B cell (primary cell): Measurements from ENCODE around the gene NCOA3. TPM values are rescaled to one million over a fixed set of nuclear protein-coding genes. Genes with fewer than 3 reads are reported as not detected.

Source experiments
- ATAC-seq: fragments of 200-7000 bp; cut with Tn5 transposase; one replicate; pipeline ENCODE4 v1.10.0; 2021; ENCODE audit warnings: low read depth, mild to moderate bottlenecking, moderate number of reproducible peaks, moderate library complexity
- CTCF ChIA-PET: fragments of 350-600 bp; sonication (Branson Sonifier 250); formaldehyde crosslinking; loops from one replicate; lab custom pipeline; 2021; ENCODE audit warnings: antibody characterized with exemption, inconsistent platforms; lab: Charles Lee
- POLR2A ChIA-PET: fragments of 350-600 bp; sonication (Branson Sonifier 250); formaldehyde crosslinking; loops from one replicate; lab custom pipeline; 2021; ENCODE audit warnings: antibody characterized with exemption; lab: Charles Lee
- DNase-seq: peaks from one replicate; pipeline ENCODE4 v3.0.0; 2013
- H2AFZ ChIP-seq: 2 replicates; pipeline ENCODE4 v1.6.1; 2012; ENCODE audit warnings: mild to moderate bottlenecking, low read depth, low read length; ENCODE audit not compliant: insufficient read depth, poor library complexity, severe bottlenecking
- H3K27ac ChIP-seq, 2 donors: 1 replicate in 1 of 2; 2 replicates in 1 of 2; pipeline ENCODE4 v1.5.1; 2012 to 2013; ENCODE audit warnings: low read length in 2 of 2, mild to moderate bottlenecking in 2 of 2, moderate library complexity in 1 of 2
- H3K27me3 ChIP-seq, 4 experiments: fragments of 200-600 bp in 1 of 4; sonication (generic) in 1 of 4; replicated peaks in 1 of 4; 1 replicate in 2 of 4; 2 replicates in 2 of 4; pipeline versions ENCODE4 v1.6.1 to v1.7.0; 2013 to 2016; ENCODE audit warnings: low read length in 3 of 4, mild to moderate bottlenecking in 2 of 4, mixed read lengths in 1 of 4, moderate library complexity in 1 of 4; ENCODE audit not compliant: insufficient read depth in 4 of 4, control insufficient read depth in 3 of 4; ENCODE audit errors: control extremely low read depth in 1 of 4
- H3K36me3 ChIP-seq, 2 experiments: replicated peaks in 1 of 2; 1 replicate in 1 of 2; 2 replicates in 1 of 2; pipeline versions ENCODE4 v1.6.1 to v1.7.1; 2013; ENCODE audit warnings: low read length in 1 of 2; ENCODE audit not compliant: insufficient read depth in 2 of 2, control insufficient read depth in 1 of 2; ENCODE audit errors: control extremely low read depth in 1 of 2, extremely low read depth in 1 of 2
- H3K4me1 ChIP-seq, 2 donors: fragments of 200-600 bp in 1 of 2; sonication (generic) in 1 of 2; 1 replicate in 1 of 2; 2 replicates in 1 of 2; pipeline versions ENCODE4 v1.5.1 to v1.6.1; 2013 to 2017; ENCODE audit warnings: low read length in 2 of 2; ENCODE audit not compliant: control insufficient read depth in 2 of 2, insufficient read depth in 2 of 2
- H3K4me2 ChIP-seq: replicated peaks from 2 replicates; pipeline ENCODE3; 2012; ENCODE audit warnings: mild to moderate bottlenecking, low read depth, low read length; ENCODE audit not compliant: poor library complexity, severe bottlenecking
- H3K4me3 ChIP-seq, 5 experiments: fragments of 200-600 bp in 1 of 5; sonication (generic) in 1 of 5; 1 replicate in 3 of 5; 2 replicates in 2 of 5; pipeline versions ENCODE4 v1.5.1 to v1.7.0; 2011 to 2016; ENCODE audit warnings: low read length in 4 of 5, mild to moderate bottlenecking in 4 of 5, low read depth in 2 of 5, control low read depth in 1 of 5, moderate library complexity in 1 of 5; ENCODE audit not compliant: insufficient read depth in 1 of 5; ENCODE audit errors: control extremely low read depth in 1 of 5, extremely low read depth in 1 of 5
- H3K79me2 ChIP-seq: fragments of 200-600 bp; sonication (generic); one replicate; pipeline ENCODE4 v1.6.0; 2016; ENCODE audit warnings: low read length; ENCODE audit not compliant: control insufficient read depth, insufficient read depth
- H3K9ac ChIP-seq: fragments of 200-600 bp; sonication (generic); 2 replicates; pipeline ENCODE4 v1.6.1; 2017; ENCODE audit warnings: mild to moderate bottlenecking, low read length, moderate library complexity
- H3K9me3 ChIP-seq, 3 donors: one replicate each; pipeline versions ENCODE4 v1.6.1 to v1.7.1; 2013; ENCODE audit warnings: low read length in 2 of 3; ENCODE audit not compliant: control insufficient read depth in 2 of 3, insufficient read depth in 1 of 3; ENCODE audit errors: control extremely low read depth in 1 of 3
- H4K20me1 ChIP-seq: 2 replicates; pipeline ENCODE4 v1.6.0; 2012; ENCODE audit warnings: mild to moderate bottlenecking, low read length; ENCODE audit not compliant: insufficient read depth, control insufficient read depth, poor library complexity, severe bottlenecking
- H3K27ac Mint-ChIP-seq: one replicate; pipeline ENCODE4 v1.8.0; 2021; ENCODE audit warnings: mixed read lengths
- H3K27me3 Mint-ChIP-seq: one replicate; pipeline ENCODE4 v1.8.0; 2021; ENCODE audit warnings: mixed read lengths
- H3K4me1 Mint-ChIP-seq: one replicate; pipeline ENCODE4 v1.8.0; 2021; ENCODE audit warnings: mixed read lengths
- H3K4me3 Mint-ChIP-seq: one replicate; pipeline ENCODE4 v1.8.0; 2021; ENCODE audit warnings: mixed read lengths
- H3K9me3 Mint-ChIP-seq: one replicate; pipeline ENCODE4 v1.8.0; 2022; ENCODE audit warnings: mixed read lengths; ENCODE audit not compliant: insufficient read depth
- CTCF ChIP-seq: fragments of 200-600 bp; IDR thresholded peaks from one replicate; pipeline ENCODE4 v1.8.0; 2022; ENCODE audit warnings: antibody characterized with exemption, mild to moderate bottlenecking
- EZH2 ChIP-seq: IDR thresholded peaks from 2 replicates; pipeline ENCODE4 v1.6.1; 2012; ENCODE audit warnings: borderline replicate concordance, low read depth, mild to moderate bottlenecking, moderate library complexity, low read length; ENCODE audit not compliant: insufficient read depth, poor library complexity, severe bottlenecking
- WGBS: methylation state at CpG from one replicate; pipeline ENCODE4 v1.1.5; 2013; ENCODE audit warnings: missing lambda C conversion rate; ENCODE audit not compliant: insufficient coverage; 5-methylcytosine and 5-hydroxymethylcytosine counted together
- intact Hi-C: fragments of 100-400 bp; cut with micrococcal nuclease; formaldehyde crosslinking; loops from one replicate; pipeline ENCODE4 v1.10.0; 2022
- polyA plus RNA-seq: library from polyadenylated mRNA; depleted of rRNA; stranded (reverse); fragments of >200 nt; gene quantifications from 2 replicates; pipeline ENCODE4 v1.2.3, GENCODE V29; 2012
- total RNA-seq, 2 donors: library from RNA; stranded (reverse); fragments of 120-200 nt in 1 of 2; gene quantifications; 1 replicate in 1 of 2; 2 replicates in 1 of 2; pipeline versions ENCODE4 v1.2.3 to v1.2.4, GENCODE V29; 2013 to 2022

NCOA3 gene
- total and polyA plus RNA-seq, 2 donors (not counting 1 experiment from before 2014, with no cell fraction given), result 54.0 to 309 TPM

GRCh38 chr20:47456041-47456537 lies 45.6 kb upstream of the NCOA3 start:
- Mint-ChIP-seq H3K4me3 (no peak overlapping the region), H3K9me3 (no peaks in the 10 kb centered on the region), H3K27me3 (no peaks in the 10 kb centered on the region), H3K4me1 (peaks cover 36% of the 10 kb centered on the region), H3K27ac (peak overlapping the region; percentile 32)
- TF ChIP-seq EZH2 (no peak), CTCF (no peak)
- ChIA-PET POLR2A (interaction anchor here (0.6 to 0.7 kb wide), 4 partner anchors 10 to 55 kb away, joined by 3 to 9 read pairs (median 4); no protein-coding TSS in a partner anchor), CTCF (interaction anchor here (0.7 to 1.2 kb wide), 2 partner anchors 12 to 32 kb away, joined by 3 read pairs; no protein-coding TSS in a partner anchor)
- Histone ChIP-seq H3K4me1 (peaks cover 36 to 38% of the 10 kb centered on the region in 2 donors), H3K27me3 (no peaks in the 10 kb centered on the region), H4K20me1 (no peaks in the 10 kb centered on the region), H3K4me3 (no peak overlapping the region), H3K27ac (no peak overlapping the region), H3K79me2 (peaks cover 11% of the 10 kb centered on the region), H3K36me3 (no peaks in the 10 kb centered on the region), H2AFZ (no peak overlapping the region), H3K9me3 (peaks cover 0 to 5% (median 0%) of the 10 kb centered on the region in 3 donors), H3K9ac (no peak overlapping the region), H3K4me2 (no peak overlapping the region)
- no peak for DNase-seq
- no peak for ATAC-seq
- intact Hi-C loops, result no loop called here
- 97% methylated on average over 8 of the region's 8 CpGs for WGBS

- Histone ChIP-seq H3K27me3 (no peaks in the 10 kb centered on the region), H3K4me3 (no peak overlapping the region), H3K27ac (no peak overlapping the region), H3K79me2 (peaks cover 11% of the 10 kb centered on the region), H3K9me3 (peaks cover 0 to 5% (median 0%) of the 10 kb centered on the region in 3 donors), H3K36me3 (no peaks in the 10 kb centered on the region), H3K4me1 (peaks cover 27 to 29% of the 10 kb centered on the region in 2 donors), H4K20me1 (no peaks in the 10 kb centered on the region), H3K9ac (no peak overlapping the region), H3K4me2 (no peak overlapping the region), H2AFZ (no peak overlapping the region)
- no peak overlapping the region for H3K4me3 Mint-ChIP-seq
- 70% methylated on average over 5 of the region's 13 CpGs for WGBS
- no peak for ATAC-seq
- ChIA-PET POLR2A (interaction anchor here (1.2 kb wide), 1 partner anchor 11 kb away, joined by 4 read pairs; no protein-coding TSS in a partner anchor), CTCF (interaction anchor here (0.7 to 1.2 kb wide), 5 partner anchors 11 to 184 kb away, joined by 3 to 4 read pairs (median 3); no protein-coding TSS in a partner anchor)
- intact Hi-C loops, result no loop called here
- DNase-seq, result no peak
- TF ChIP-seq EZH2, result no peak
- no peak for TF ChIP-seq CTCF
- no peaks in the 10 kb centered on the region for H3K27me3 Mint-ChIP-seq
- H3K4me1 Mint-ChIP-seq, result peaks cover 29% of the 10 kb centered on the region
- H3K27ac Mint-ChIP-seq, result no peak overlapping the region
- no peaks in the 10 kb centered on the region for H3K9me3 Mint-ChIP-seq
Measured at GRCh38 chr20:47456952-47457724, 44.5 kb upstream of the NCOA3 start.
